Measurements from ENCODE around the gene AP5Z1.

DNA sequence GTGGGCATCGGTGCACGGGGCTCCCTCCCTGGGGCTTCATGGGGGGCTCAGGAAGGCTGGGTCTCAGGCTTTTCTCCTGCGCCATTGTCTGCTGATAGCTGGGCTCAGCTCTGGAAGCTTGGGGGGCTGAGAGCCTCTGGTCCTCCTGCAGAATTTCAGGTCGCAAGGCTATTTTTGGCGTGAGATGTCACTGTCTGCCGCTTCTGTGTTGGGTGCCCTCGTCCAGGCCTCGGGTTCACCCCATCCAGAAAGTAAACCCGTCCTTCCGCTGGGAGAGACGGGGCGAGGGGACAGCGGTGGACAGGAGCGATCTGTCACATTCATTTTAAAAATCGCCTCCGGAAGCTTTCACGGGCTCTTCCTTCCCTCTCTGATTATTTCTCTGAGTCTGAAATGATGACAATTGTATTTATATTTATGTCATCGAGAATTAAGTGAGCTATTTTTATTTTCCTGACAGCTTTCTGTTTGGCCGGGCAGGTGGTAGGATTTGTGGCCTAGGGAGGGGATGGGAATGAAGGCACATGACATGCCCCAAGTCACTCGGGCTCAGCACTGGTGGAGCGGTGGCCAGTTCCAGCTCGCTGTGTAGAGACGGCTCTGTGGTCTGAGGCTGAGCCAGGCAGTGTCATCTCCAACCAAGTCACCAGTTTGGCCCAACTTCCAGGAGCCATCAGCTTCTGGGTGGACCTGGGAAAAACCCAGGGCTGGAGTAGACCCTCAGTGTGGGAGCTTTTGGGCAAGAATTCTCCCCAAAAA lies 40.7 kb upstream of the AP5Z1 start:
- TF ChIP-seq, protein P1, sequence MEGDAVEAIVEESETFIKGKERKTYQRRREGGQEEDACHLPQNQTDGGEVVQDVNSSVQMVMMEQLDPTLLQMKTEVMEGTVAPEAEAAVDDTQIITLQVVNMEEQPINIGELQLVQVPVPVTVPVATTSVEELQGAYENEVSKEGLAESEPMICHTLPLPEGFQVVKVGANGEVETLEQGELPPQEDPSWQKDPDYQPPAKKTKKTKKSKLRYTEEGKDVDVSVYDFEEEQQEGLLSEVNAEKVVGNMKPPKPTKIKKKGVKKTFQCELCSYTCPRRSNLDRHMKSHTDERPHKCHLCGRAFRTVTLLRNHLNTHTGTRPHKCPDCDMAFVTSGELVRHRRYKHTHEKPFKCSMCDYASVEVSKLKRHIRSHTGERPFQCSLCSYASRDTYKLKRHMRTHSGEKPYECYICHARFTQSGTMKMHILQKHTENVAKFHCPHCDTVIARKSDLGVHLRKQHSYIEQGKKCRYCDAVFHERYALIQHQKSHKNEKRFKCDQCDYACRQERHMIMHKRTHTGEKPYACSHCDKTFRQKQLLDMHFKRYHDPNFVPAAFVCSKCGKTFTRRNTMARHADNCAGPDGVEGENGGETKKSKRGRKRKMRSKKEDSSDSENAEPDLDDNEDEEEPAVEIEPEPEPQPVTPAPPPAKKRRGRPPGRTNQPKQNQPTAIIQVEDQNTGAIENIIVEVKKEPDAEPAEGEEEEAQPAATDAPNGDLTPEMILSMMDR (conservative IDR thresholded peaks at IDR 0.05; ENCODE audit: low read depth, low read length), result no peak
- TF ChIP-seq EZH2 (IDR thresholded peaks at IDR 0.05; ENCODE audit: borderline replicate concordance, low read depth, low read length, poor library complexity, severe bottlenecking), result no peak
